Activated naive CD8-positive, alpha-beta T cell treated with anti-CD3 and anti-CD28 coated beads, Interleukin-2, amount 50 U/mL, for 16 hours (primary cell): ENCODE data around the gene HMG20A.

Experiments
- DNase-seq: peaks from one replicate; pipeline ENCODE4 v3.0.0-alpha.2; 2020; ENCODE audit warnings: low read depth, low spot score

HMG20A gene

DNA sequence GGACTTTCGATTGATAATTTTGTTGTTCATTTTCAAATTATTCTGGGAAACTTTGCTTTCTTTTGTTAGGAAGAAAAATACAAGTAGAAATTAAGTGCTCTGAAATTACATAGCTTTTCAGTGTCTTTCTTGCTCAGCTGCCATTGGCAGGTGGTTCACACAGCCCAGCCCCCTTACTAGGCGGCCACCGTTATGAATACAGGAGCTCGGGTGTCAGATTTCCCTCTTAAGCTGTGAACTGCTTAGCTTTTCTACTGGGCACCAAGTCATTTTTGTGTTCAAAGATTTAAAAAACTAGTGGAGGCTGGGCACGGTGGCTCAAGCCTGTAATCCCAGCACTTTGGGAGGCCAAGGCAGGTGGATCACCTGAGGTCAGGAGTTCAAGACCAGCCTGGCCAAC is 55.2 kb downstream of the HMG20A start:
- DNase-seq = no peak

- no peak for DNase-seq
Observed at GRCh38 chr15:77476995-77477394, 56.3 kb downstream of the HMG20A start.

DNA sequence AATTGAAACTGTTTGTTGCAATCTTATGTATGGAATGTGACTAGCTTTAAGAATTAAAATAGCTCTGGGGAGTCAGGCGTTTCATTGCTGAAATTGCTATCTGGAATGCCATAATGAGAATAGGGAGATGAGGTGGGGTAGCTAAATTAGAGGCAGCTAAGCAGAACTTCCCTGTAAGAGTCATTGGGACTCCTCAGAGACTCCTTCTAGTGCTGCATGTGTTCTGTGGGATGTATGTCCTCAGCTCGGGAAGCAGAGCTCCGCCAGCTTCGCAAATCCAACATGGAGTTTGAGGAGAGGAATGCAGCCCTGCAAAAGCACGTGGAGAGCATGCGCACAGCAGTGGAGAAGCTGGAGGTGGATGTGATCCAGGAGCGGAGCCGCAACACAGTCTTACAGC is 57.4 kb downstream of the HMG20A start:
- no peak for DNase-seq

DNA sequence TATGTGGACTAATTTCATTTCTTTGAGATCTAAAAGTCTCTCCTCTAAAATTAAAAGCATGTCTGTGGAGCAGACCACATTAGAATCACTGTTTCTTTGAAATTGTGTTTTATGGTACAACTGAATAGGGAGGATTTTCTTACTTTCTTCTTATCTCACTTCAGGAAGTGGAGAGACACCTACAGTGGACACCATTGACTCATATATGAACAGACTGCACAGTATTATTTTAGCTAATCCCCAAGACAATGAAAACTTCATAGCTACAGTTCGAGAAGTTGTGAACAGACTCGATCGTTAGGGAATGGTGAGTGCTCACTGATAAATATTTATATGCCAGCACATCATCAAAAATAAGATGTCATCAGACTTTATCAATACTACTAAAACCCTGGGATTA is 58.3 kb downstream of the HMG20A start:
- DNase-seq = no peak

DNA sequence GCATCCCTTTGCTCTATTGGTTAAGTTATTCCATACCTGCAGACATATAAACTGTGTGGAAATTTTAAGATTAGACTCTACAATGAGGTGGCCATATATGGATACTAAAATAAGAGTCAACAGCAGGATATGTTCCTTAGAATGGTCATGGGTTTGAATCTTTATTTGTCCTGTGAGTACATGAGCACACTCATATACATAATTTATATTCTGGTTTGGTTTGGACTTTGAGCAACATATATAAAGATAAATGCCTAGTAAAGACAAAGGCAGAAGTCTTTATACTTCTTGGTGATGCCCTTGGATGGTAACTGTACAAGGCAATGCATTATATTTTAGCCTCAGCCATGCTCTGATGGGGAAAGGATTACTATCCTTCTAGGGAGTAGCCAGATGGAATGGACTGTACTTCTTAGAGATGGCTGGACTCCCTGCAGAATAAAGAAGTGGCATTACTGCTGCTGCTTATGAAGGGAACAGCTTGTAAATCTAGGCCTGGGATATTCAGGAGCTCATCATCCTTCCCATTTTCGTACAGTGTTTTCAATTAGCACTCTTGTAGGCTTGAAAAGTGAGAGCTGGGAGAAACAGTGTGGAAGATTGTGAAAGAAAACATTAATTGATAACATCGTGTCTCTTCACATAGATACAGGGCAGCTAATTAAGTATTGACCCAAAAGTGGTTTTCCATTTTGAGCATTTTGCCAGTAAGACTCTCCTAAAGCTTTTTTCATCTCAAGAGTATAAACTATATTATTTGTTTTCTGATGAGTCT is 60.4 kb downstream of the HMG20A start:
- DNase-seq = no peak

- DNase-seq = no peak
Observed at GRCh38 chr15:77481670-77482069, 61.0 kb downstream of the HMG20A start.

DNA sequence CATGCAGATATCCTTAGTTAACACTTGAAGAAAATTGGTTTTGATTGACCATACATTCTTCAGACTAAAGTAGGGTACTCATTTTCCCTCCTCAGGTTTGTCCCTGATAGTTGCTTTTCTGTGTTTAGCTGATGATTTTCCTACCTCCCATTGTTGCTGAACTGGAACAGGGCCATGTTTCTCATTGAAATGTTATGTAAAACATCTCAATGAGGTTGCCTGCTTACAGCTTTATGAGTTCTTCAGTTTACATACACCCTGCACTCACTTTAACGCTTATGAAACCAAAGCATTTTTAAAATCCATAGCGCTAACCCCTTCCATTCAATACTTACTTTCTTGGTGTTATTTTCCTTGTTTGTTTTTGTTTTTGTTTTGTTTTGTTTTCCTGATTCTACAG is 61.9 kb downstream of the HMG20A start:
- no peak for DNase-seq

DNA sequence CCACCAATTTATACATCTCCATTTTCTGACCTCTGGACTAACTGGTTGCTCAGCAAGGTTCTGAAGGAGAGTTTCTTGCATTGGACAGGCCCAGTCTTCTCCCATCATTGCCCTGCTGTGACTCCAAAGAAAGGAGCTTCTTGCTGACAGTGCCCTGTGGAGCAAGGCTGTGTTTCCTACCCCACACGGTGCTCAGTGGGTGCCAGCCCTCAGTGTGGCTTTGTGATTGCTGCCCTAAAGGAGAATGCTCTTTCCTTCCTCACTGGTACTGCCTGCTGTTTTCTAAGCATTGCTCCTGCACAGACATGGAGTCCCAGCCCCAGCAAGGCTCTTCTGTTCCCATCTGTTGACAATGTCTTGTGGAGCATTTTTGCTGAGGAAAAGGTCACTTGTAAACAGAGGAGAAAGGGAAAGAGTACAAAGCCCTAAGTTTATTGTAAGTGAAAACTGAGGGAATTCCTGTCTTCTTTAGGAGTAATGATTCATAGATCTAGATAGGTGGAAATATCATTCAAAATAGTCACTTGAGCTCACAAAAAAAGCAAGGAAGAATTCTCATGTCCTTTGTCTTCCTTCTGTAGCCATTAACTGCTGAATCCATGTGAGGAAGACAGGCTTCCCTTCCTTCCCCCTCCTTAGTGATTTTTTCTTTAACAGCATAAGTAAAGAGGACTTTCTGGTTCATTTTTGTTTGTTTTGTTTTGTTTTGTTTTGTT is 62.9 kb downstream of the HMG20A start:
- no peak for DNase-seq

GRCh38 chr15:77484994-77485393 is 64.3 kb downstream of the HMG20A start:
- no peak for DNase-seq

DNA sequence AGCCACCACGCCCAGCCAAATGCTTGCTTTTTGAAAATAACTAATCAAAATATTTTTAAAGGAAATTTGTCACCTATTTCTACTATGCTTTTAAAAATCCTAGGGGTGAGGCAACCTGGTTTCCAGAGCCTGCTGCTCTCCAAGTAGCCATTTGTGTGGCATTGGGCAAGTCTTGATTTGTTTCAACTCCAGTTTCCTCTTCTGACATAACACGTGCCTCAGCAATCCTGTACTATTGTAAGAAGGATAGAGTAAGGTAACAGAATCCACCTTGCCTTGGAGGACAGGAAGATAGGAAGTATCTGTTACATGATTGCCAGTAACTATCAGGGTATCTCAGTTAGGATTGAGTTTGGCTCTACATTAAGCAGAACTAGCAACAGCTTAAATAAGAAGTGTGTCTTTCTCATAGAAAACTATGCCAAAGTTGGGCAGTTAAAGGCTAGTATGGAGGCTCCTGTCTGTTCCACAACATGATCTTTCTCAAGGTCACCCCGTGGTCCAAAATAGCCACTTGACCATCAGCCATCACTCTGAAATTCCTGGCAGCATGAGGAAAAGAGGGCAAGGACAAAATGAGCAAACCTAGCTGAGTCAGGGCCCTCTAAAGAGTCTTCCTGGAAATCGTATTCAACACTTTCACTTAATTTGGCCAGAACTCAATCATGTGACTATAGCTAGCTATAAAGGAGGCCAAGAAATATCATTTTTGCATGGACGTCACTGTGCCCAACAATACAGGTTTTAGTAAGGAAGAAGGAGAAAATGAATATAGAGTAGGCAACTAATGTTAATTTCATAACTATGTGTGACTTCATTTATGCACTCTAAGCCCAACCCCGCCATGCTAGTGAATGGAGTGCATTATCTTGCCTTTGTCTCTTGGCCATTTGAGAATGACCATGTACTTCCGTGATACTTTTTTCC is 66.1 kb downstream of the HMG20A start:
- no peak for DNase-seq

- no peak for DNase-seq
Observed at GRCh38 chr15:77487469-77487842, 66.8 kb downstream of the HMG20A start.

DNA sequence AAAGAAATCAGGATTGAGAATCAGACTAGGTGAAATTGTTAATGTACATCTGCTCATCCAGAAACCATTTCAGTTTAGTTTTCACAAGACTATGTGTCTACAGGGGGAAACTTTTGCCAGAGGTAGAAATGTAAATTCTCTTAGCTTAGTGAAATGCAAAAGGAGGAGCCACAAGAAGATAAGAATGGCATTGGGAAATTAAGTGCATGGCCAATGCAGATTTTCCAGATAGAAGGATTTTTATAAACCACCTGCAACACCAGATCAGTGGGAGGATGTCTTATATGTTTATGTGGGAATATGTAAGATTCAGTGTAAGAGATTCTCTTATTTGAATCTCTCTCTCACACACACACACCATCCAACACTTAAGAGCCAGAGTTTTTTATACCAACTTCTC is 67.2 kb downstream of the HMG20A start:
- DNase-seq = no peak

- DNase-seq = no peak
Observed at GRCh38 chr15:77489647-77490046, 69.0 kb downstream of the HMG20A start.

GRCh38 chr15:77493324-77493907 is 72.7 kb downstream of the HMG20A start:
- DNase-seq = no peak

GRCh38 chr15:77494073-77494867 is 73.6 kb downstream of the HMG20A start:
- DNase-seq = no peak

- DNase-seq = no peak
Observed at GRCh38 chr15:77494964-77495363, 74.3 kb downstream of the HMG20A start.

GRCh38 chr15:77495838-77496596 is 75.3 kb downstream of the HMG20A start:
- no peak for DNase-seq

- peak; percentile 43 for DNase-seq
Observed at GRCh38 chr15:77496715-77497109, 76.0 kb downstream of the HMG20A start.

DNA sequence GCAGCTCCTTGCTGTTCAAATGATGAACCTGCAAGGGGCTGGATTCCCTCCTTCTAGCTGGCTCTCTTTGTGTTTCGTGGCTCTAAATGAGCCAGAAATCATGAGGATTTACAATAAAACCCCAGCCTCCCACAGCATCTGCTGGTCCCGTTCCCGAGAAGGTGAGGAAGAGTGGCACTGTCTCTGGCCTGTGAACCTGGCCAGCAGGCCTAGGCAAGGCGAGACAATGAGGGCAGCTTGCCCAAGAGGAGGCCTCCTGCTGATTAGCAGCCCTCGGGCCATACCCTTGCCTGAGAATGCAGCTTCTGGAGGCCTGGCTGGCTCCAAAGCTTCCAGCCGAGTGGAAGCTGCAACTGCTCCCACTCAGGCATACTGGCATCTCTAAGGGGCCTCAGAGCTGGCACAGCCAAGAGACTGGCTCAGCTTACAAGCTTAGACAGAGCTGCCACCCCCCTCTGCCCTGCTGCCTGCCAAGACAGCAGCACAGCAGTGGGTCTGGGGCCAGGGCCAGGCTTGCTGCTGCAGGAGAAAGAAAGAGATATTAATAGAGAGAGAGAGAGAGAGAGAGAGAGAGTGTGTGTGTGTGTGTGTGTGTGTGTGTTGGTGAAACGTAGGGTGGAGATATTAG is 76.5 kb downstream of the HMG20A start:
- DNase-seq = no peak

DNA sequence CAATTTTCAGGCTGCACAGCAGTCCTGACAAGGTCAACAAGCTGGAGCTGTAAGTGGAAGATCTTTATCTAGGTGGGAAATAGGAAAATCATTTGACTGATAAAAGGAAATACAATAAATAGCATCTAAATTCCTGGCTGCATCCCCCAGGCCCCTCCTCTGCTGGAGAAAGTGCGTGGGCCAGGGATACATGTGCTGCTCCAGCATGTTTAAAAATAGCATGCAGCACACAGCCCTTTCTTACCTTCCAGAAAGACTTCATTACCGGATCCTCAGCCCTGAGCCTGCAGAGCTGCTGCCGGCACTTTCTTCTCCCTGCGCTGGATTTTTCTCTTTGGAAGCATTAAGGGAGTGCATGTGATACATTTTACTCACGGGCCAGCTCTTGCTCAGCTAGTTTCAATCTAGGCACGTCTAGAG is 77.3 kb downstream of the HMG20A start:
- DNase-seq = no peak
